Ishikawa (cell line): Measurements from ENCODE around the gene CTNNB1.

Source experiments
- CEBPB ChIP-seq: IDR thresholded peaks from 2 replicates; pipeline ENCODE4 v1.6.1; 2012
- CREB1 ChIP-seq: IDR thresholded peaks from 2 replicates; pipeline ENCODE4 v1.6.1; 2012; ENCODE audit warnings: low read depth
- MAX ChIP-seq: IDR thresholded peaks from 2 replicates; pipeline ENCODE4 v1.6.1; 2012
- RAD21 ChIP-seq: IDR thresholded peaks from 2 replicates; pipeline ENCODE4 v1.6.1; 2012; ENCODE audit warnings: low read depth
- REST ChIP-seq: IDR thresholded peaks from 2 replicates; pipeline ENCODE4 v1.6.1; 2012; ENCODE audit warnings: low read depth, mild to moderate bottlenecking
- TEAD4 ChIP-seq: IDR thresholded peaks from 2 replicates; pipeline ENCODE4 v1.6.1; 2012

- TF ChIP-seq CREB1: no peak
- TF ChIP-seq RAD21: no peak
- no peak for TF ChIP-seq REST
- TF ChIP-seq MAX: no peak
- no peak for TF ChIP-seq TEAD4
- TF ChIP-seq CEBPB: no peak
Measured at GRCh38 chr3:41276191-41276590, 76.9 kb downstream of the CTNNB1 start.
